GM21825 (cell line): ENCODE results near the gene LIMK2.

Experiments used
- ATAC-seq: cut with Tn5 transposase; IDR thresholded peaks from one replicate; pipeline ENCODE4 v1.9.1; 2021; ENCODE audit warnings: mild to moderate bottlenecking, moderate library complexity; ENCODE audit not compliant: unreplicated experiment

LIMK2 gene

GRCh38 chr22:31271026-31271425 lies 58.9 kb downstream of the LIMK2 start:
- ATAC-seq, result no peak

DNA sequence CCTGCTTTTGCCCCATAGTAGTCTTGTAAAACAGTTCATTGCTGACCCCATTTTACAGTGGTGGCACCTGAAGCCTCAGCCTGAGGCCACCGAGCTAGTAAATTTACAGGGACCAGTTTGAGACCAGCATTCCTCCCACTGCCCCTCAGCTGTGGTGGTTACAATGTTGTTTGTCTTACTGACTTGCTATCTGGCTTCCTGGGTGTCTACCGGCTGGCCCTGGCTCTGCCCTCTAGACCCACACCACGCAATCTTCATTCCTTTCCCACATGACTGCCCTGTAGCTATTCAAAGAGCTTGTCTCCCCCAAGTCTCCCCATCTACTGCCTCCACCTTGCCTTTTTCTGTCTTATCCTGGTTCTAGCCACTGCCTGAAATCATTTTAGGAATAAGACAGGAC lies 59.4 kb downstream of the LIMK2 start:
- no peak for ATAC-seq

GRCh38 chr22:31272522-31273446 lies 60.7 kb downstream of the LIMK2 start:
- no peak for ATAC-seq

DNA sequence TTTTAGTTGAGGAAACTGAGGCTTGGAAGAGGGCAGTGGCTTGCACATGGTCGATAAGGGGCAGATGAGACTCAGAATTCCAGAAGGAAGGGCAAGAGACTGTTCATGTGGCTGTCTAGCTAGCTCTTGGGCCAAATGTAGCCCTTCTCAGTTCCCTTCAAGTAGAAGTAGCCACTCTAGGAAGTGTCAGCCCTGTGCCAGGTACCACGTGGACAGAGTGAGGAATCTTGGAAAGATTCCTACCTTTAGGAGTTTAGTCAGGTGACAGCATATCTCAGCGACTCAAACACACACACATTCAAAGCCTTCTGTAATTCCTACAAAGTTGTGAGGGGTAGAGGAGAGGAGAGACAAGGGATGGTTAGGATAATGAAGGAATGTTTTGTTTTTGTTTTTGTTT lies 61.9 kb downstream of the LIMK2 start:
- ATAC-seq, result no peak

DNA sequence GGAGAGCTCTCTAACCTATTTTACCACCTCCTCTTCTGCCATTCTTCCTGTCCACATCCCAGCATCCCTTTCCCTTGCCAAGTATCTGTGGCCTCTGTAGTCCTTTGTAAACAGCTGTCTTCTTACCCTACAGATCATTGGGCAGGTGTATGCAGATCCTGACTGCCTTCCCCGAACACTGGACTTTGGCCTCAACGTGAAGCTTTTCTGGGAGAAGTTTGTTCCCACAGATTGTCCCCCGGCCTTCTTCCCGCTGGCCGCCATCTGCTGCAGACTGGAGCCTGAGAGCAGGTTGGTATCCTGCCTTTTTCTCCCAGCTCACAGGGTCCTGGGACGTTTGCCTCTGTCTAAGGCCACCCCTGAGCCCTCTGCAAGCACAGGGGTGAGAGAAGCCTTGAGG lies 62.9 kb downstream of the LIMK2 start:
- ATAC-seq, result no peak

DNA sequence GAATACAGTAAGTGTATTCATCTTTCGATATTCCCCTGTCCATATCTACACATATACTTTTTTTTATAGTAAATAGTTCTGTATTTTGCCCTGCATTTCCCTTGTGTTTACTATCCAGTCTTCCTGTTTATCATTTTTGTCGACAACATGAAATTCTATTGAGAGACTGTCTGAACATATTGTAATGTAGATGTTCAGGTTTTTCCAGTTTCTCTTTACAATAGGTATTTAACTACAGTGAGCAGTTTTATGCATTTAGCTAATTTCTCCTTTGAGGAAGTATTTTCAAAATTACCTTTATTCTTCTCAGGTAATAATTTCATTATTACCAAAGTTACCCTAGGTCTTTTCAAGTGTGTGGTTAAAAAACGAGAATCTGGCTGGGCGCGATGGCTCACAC lies 63.5 kb downstream of the LIMK2 start:
- no peak for ATAC-seq

GRCh38 chr22:31276426-31277167 lies 64.5 kb downstream of the LIMK2 start:
- ATAC-seq, result no peak

GRCh38 chr22:31277741-31278140 lies 65.6 kb downstream of the LIMK2 start:
- ATAC-seq, result no peak

GRCh38 chr22:31278151-31278621 lies 66.1 kb downstream of the LIMK2 start:
- ATAC-seq, result no peak

- ATAC-seq, result no peak
These were observed 66.7 kb downstream of the LIMK2 start for GRCh38 chr22:31278626-31279326.

DNA sequence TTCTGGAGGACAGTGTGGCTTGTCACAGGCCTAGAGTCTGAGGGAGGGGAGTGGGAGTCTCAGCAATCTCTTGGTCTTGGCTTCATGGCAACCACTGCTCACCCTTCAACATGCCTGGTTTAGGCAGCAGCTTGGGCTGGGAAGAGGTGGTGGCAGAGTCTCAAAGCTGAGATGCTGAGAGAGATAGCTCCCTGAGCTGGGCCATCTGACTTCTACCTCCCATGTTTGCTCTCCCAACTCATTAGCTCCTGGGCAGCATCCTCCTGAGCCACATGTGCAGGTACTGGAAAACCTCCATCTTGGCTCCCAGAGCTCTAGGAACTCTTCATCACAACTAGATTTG lies 67.2 kb downstream of the LIMK2 start:
- ATAC-seq, result no peak

GRCh38 chr22:31279821-31280505 lies 67.9 kb downstream of the LIMK2 start:
- ATAC-seq, result no peak

- no peak for ATAC-seq
These were observed 69.6 kb downstream of the LIMK2 start for GRCh38 chr22:31281733-31282132.

GRCh38 chr22:31282748-31283468 lies 70.8 kb downstream of the LIMK2 start:
- no peak for ATAC-seq

GRCh38 chr22:31284281-31285155 lies 72.4 kb downstream of the LIMK2 start:
- ATAC-seq, result no peak

DNA sequence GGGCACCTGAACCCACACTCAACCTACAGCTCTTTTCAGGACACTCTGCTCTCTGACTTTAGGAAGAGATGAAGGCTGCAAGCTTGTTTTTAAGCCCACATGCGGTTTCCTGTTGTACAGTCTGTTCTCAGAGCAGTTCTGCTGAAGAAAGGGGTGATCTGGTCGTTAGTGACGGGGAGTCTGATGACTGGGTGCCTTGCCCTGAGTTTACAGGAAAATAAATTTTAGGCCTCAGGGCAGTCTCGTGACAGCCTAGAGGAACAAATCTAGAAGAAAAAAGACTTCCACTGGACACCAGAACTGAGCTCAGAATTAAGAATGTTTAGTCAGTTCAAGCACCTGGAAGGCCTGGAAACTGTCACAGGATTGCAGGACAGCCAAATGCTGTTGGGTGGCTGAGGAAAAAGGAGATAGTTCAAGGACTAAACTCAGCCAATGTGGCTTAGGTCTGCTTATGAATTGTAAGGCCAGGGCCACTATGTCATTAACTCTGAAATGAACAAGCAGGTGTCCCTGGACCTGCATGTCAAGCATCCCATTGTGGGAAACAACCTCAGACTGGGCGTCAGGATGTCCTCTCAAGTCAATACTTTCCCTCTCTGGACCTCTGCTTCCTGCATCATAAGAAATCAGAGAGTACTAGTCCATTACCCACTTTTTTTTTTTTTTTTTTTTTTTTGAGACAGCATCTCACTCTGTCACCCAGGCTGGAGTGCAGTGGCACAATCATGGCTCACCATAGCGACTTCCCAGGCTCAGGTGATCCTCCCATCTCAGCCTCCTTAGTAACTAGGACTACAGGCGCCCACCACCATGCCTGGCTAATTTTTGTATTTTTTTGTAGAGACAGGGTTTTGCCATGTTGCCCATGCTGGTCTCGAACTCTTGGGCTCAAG lies 74.5 kb downstream of the LIMK2 start:
- no peak for ATAC-seq

- no peak for ATAC-seq
These were observed 75.9 kb downstream of the LIMK2 start for GRCh38 chr22:31287818-31288495.
